OCI-LY1 (cell line): ENCODE results near the gene FUOM.

Experiments
- CTCF ChIP-seq: fragments of 200-600 bp; sonication (generic), shearing (Covaris generic); IDR thresholded peaks from 2 replicates; pipeline ENCODE4 v1.5.1; 2017; ENCODE audit warnings: mild to moderate bottlenecking, antibody characterized with exemption, low read length, moderate library complexity, mixed read lengths
- EZH2 ChIP-seq: fragments of 200-600 bp; sonication (generic), shearing (Covaris generic); IDR thresholded peaks from 2 replicates; pipeline ENCODE4 v1.8.0; 2017; ENCODE audit warnings: borderline replicate concordance, mixed run types, mild to moderate bottlenecking, antibody characterized with exemption, low read length, moderate library complexity, mixed read lengths

- TF ChIP-seq EZH2 = no peak
- no peak for TF ChIP-seq CTCF
These were observed 27.4 kb upstream of the FUOM start for GRCh38 chr10:133385214-133385613.
